Measurements from ENCODE around the gene EPB41L2.

DNA sequence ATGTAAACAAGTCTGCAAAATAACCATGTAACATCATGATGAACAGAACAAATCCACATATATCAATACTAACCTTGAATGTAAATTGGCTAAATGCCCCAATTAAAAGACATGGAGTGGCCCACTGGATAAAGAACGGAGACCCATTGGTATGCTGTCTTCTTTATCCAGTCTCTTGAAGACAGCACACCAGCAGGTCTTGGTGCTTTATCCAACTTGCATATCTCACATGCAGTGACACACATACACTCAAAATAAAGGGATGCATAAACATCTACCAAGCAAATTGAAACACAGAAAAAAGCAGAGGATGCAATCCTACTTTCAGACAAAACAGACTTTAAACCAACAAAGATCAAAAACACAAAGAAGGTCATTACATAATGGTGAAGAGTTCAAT is 30.3 kb upstream of the EPB41L2 start:
- TF ChIP-seq CTCF (conservative IDR thresholded peaks at IDR 0.05; ENCODE audit: low read depth in 2 of 2) (no peak), JUNB (IDR thresholded peaks at IDR 0.05; ENCODE audit: unreplicated experiment) (no peak), ZNF331 (CRISPR knock-in tag; IDR thresholded peaks at IDR 0.05; ENCODE audit: low read depth) (no peak), POLR2AphosphoS5 (IDR thresholded peaks at IDR 0.05; ENCODE audit: low read depth) (no peak), EZH2 (IDR thresholded peaks at IDR 0.05; ENCODE audit: low read depth, unreplicated experiment) (no peak), ZNF114 (CRISPR knock-in tag; IDR thresholded peaks at IDR 0.05) (no peak), EZH2phosphoT487 (IDR thresholded peaks at IDR 0.05; ENCODE audit: unreplicated experiment) (no peak), ZNF462 (CRISPR knock-in tag; IDR thresholded peaks at IDR 0.05) (no peak), CREB1 (CRISPR knock-in tag; IDR thresholded peaks at IDR 0.05; ENCODE audit: low read depth) (no peak), STAT1 (IDR thresholded peaks at IDR 0.05; ENCODE audit: unreplicated experiment) (no peak), ETS1 (IDR thresholded peaks at IDR 0.05) (no peak), NANOG (IDR thresholded peaks at IDR 0.05; ENCODE audit: borderline replicate concordance) (no peak)
- TF ChIP-seq, protein P1, sequence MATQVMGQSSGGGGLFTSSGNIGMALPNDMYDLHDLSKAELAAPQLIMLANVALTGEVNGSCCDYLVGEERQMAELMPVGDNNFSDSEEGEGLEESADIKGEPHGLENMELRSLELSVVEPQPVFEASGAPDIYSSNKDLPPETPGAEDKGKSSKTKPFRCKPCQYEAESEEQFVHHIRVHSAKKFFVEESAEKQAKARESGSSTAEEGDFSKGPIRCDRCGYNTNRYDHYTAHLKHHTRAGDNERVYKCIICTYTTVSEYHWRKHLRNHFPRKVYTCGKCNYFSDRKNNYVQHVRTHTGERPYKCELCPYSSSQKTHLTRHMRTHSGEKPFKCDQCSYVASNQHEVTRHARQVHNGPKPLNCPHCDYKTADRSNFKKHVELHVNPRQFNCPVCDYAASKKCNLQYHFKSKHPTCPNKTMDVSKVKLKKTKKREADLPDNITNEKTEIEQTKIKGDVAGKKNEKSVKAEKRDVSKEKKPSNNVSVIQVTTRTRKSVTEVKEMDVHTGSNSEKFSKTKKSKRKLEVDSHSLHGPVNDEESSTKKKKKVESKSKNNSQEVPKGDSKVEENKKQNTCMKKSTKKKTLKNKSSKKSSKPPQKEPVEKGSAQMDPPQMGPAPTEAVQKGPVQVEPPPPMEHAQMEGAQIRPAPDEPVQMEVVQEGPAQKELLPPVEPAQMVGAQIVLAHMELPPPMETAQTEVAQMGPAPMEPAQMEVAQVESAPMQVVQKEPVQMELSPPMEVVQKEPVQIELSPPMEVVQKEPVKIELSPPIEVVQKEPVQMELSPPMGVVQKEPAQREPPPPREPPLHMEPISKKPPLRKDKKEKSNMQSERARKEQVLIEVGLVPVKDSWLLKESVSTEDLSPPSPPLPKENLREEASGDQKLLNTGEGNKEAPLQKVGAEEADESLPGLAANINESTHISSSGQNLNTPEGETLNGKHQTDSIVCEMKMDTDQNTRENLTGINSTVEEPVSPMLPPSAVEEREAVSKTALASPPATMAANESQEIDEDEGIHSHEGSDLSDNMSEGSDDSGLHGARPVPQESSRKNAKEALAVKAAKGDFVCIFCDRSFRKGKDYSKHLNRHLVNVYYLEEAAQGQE (IDR thresholded peaks at IDR 0.05; ENCODE audit: unreplicated experiment): no peak

Data from GM23338 (cell line).